MM.1S (cell line): ENCODE data around the gene TSHZ2.
"Not testable (repeated sequence)": the region's sequence is repeated elsewhere in the genome, so short reads cannot be mapped to it uniquely, and the experiment has no call there.

Experiments used
- DNase-seq: peaks from one replicate; pipeline ENCODE4 v3.0.0-alpha.2; 2015
- H2AFZ ChIP-seq: fragments of 300-600 bp; sonication (generic); 2 replicates; pipeline ENCODE4 v1.6.0; 2016; ENCODE audit warnings: antibody characterized with exemption, low read length
- H3F3A ChIP-seq: fragments of 300-600 bp; sonication (generic); 2 replicates; pipeline ENCODE4 v1.6.1; 2016; ENCODE audit warnings: mild to moderate bottlenecking, antibody characterized with exemption, low read length, moderate library complexity, mixed read lengths; ENCODE audit not compliant: insufficient read depth
- H3K27ac ChIP-seq: fragments of 300-600 bp; sonication (generic); 2 replicates; pipeline ENCODE4 v1.5.1; 2016; ENCODE audit warnings: mild to moderate bottlenecking, low read length
- H3K27me3 ChIP-seq: fragments of 300-600 bp; sonication (generic); replicated peaks from 2 replicates; pipeline ENCODE4 v1.6.0; 2016; ENCODE audit warnings: low read length; ENCODE audit not compliant: insufficient read depth
- H3K36me3 ChIP-seq: fragments of 300-600 bp; sonication (generic); replicated peaks from 2 replicates; pipeline ENCODE4 v1.6.1; 2016; ENCODE audit warnings: mild to moderate bottlenecking, low read length, mixed read lengths; ENCODE audit not compliant: insufficient read depth
- H3K4me1 ChIP-seq: fragments of 300-600 bp; sonication (generic); 2 replicates; pipeline ENCODE4 v1.6.1; 2016; ENCODE audit warnings: low read length, mixed read lengths
- H3K4me2 ChIP-seq: fragments of 300-600 bp; sonication (generic); 2 replicates; pipeline ENCODE4 v1.6.0; 2016; ENCODE audit warnings: low read depth, low read length
- H3K4me3 ChIP-seq: fragments of 300-600 bp; sonication (generic); 2 replicates; pipeline ENCODE4 v1.5.1; 2016; ENCODE audit warnings: low read length, mixed read lengths
- H3K79me2 ChIP-seq: fragments of 300-600 bp; sonication (generic); 2 replicates; pipeline ENCODE4 v1.6.1; 2016; ENCODE audit warnings: mixed run types, low read length, mixed read lengths
- H3K9ac ChIP-seq: fragments of 300-600 bp; sonication (generic); 2 replicates; pipeline ENCODE4 v1.6.1; 2016; ENCODE audit warnings: low read length, mixed read lengths
- H3K9me2 ChIP-seq: fragments of 300-600 bp; sonication (generic); replicated peaks from 2 replicates; pipeline ENCODE4 v1.6.1; 2016; ENCODE audit warnings: mild to moderate bottlenecking, low read length, mixed read lengths; ENCODE audit not compliant: insufficient read depth
- H3K9me3 ChIP-seq: fragments of 300-600 bp; sonication (generic); replicated peaks from 2 replicates; pipeline ENCODE4 v1.6.1; 2016; ENCODE audit warnings: mild to moderate bottlenecking, low read length, mixed read lengths; ENCODE audit not compliant: insufficient read depth
- H4K20me1 ChIP-seq: fragments of 300-600 bp; sonication (generic); 2 replicates; pipeline ENCODE4 v1.6.1; 2016; ENCODE audit warnings: mild to moderate bottlenecking, low read length, moderate library complexity, mixed read lengths; ENCODE audit not compliant: insufficient read depth
- EZH2 ChIP-seq: fragments of 300-600 bp; sonication (generic); optimal IDR thresholded peaks from 2 replicates; pipeline ENCODE3; 2017; ENCODE audit warnings: low read depth, mild to moderate bottlenecking, antibody characterized with exemption, low read length, mixed read lengths
- EZH2phosphoT487 ChIP-seq: fragments of 300-600 bp; sonication (generic); IDR thresholded peaks from 2 replicates; pipeline ENCODE4 v1.6.1; 2018; ENCODE audit warnings: antibody characterized with exemption, low read length
- TF ChIP-seq, protein P1 (sequence below): fragments of 300-600 bp; sonication (generic); IDR thresholded peaks from 2 replicates; pipeline ENCODE4 v1.5.1; 2016; ENCODE audit warnings: antibody characterized with exemption, low read length, mixed read lengths

TSHZ2 gene

DNA sequence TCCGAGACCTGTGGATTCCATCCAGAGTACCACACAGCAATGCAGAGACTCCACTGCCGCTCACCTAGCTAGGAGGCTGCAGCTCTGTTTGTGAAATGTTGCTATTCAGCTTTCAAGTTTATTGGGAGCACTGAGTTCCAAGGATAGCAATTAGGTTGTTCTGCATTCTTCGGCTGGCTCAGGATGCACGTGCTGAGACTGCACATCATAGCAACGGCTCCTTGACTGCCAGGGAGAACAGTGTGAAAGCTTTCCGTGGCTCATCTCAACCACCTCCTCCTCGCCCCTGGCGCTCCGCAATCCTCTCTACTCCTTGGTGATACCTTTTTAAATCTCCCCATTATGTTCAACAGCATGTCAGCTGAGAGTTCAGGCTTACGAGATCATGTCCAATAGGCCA lies 116.6 kb downstream of the TSHZ2 start:
- TF ChIP-seq, protein P1, sequence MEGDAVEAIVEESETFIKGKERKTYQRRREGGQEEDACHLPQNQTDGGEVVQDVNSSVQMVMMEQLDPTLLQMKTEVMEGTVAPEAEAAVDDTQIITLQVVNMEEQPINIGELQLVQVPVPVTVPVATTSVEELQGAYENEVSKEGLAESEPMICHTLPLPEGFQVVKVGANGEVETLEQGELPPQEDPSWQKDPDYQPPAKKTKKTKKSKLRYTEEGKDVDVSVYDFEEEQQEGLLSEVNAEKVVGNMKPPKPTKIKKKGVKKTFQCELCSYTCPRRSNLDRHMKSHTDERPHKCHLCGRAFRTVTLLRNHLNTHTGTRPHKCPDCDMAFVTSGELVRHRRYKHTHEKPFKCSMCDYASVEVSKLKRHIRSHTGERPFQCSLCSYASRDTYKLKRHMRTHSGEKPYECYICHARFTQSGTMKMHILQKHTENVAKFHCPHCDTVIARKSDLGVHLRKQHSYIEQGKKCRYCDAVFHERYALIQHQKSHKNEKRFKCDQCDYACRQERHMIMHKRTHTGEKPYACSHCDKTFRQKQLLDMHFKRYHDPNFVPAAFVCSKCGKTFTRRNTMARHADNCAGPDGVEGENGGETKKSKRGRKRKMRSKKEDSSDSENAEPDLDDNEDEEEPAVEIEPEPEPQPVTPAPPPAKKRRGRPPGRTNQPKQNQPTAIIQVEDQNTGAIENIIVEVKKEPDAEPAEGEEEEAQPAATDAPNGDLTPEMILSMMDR = no peak
- no peak for TF ChIP-seq EZH2
- TF ChIP-seq EZH2phosphoT487 = no peak
- Histone ChIP-seq H3K4me2 (no peak overlapping the region), H3K9me2 (no peaks in the 10 kb centered on the region), H3K4me1 (no peaks in the 10 kb centered on the region), H3K4me3 (no peak overlapping the region), H4K20me1 (no peaks in the 10 kb centered on the region), H3K9ac (no peak overlapping the region), H3K9me3 (no peaks in the 10 kb centered on the region), H3K36me3 (no peaks in the 10 kb centered on the region), H3F3A (no peaks in the 10 kb centered on the region), H2AFZ (no peak overlapping the region), H3K27me3 (no peaks in the 10 kb centered on the region), H3K79me2 (no peaks in the 10 kb centered on the region), H3K27ac (no peak overlapping the region)
- DNase-seq = no peak

DNA sequence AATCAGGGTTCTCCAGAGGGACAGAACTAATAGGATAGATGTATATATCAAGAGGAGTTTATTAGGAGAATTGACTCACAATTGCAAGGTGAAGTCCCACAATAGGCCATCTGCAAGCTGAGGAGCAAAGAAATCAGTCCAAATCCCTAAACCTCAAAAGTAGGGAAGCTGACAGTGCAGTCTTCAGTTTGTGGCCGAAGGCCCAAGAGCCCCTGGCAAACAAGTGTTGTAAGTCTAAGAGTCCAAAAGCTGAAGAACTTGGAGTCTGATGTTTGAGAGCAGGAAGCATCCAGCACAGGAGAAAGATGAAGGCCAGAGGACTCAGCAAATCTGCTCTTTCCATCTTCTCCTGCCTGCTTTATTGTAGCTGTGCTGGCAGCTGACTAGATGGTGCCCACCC lies 117.7 kb downstream of the TSHZ2 start:
- H3K9ac ChIP-seq, H4K20me1 ChIP-seq, H3F3A ChIP-seq, H3K27ac ChIP-seq, H3K4me2 ChIP-seq, H3K9me2 ChIP-seq, H3K27me3 ChIP-seq, H3K9me3 ChIP-seq, H3K4me1 ChIP-seq, H3K79me2 ChIP-seq, H3K4me3 ChIP-seq, H3K36me3 ChIP-seq, H2AFZ ChIP-seq, DNase-seq: not testable (repeated sequence)

DNA sequence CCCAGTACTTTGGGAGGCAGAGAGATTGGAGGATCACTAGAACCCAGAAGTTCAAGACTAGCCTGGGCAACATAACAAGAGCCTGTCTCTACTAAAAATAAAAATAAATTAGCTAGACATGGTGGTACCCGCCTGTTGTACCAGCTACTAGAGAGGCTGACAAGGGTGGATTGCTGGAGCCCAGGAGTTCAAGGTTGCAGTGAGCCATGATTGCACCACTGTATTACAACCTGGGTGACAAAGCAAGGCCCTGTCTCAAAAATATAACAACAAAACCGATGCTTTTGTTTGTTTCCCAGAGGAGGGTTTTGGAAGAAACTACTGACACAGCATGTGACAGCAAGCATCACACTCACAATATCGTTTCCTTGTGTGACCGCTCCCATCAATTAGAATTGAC lies 119.6 kb downstream of the TSHZ2 start:
- Histone ChIP-seq H3K4me3 (no peak overlapping the region), H3K4me1 (no peaks in the 10 kb centered on the region), H3F3A (no peaks in the 10 kb centered on the region), H3K27ac (no peak overlapping the region), H4K20me1 (no peaks in the 10 kb centered on the region), H3K9me3 (no peaks in the 10 kb centered on the region), H3K9me2 (no peaks in the 10 kb centered on the region), H3K27me3 (no peaks in the 10 kb centered on the region), H3K79me2 (no peaks in the 10 kb centered on the region), H3K9ac (no peak overlapping the region), H3K36me3 (no peaks in the 10 kb centered on the region), H3K4me2 (no peak overlapping the region), H2AFZ (no peak overlapping the region)
- TF ChIP-seq EZH2phosphoT487 (no peak), EZH2 (no peak)
- TF ChIP-seq, protein P1 = no peak
- no peak for DNase-seq

DNA sequence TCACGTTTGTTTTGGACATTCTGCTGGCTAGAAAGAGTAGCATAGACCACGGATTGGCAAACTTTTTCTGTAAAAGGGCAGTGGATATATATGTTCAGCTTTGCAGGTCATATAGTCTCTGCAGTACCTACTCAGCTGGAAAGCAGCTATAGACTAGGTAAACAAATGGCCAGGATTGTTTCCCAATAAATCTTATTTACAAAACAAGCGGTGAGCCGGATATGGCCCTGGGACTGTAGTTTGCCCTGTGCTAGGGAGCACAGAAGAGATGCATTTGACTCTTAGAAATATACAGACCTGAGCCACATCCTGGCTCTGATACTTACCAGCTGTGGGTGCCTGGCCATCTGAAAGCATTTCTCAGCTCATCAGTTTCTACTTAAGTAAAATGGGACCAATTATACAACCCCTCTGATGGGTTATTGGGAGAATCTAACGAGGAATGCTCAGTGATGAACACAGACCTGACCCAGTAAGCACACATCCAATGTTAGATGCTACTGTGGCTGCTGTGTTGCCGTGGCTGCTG lies 120.7 kb downstream of the TSHZ2 start:
- Histone ChIP-seq H3K27me3 (no peaks in the 10 kb centered on the region), H2AFZ (no peak overlapping the region), H3K9ac (no peak overlapping the region), H3K4me3 (no peak overlapping the region), H3K36me3 (no peaks in the 10 kb centered on the region), H3F3A (no peaks in the 10 kb centered on the region), H3K4me2 (no peak overlapping the region), H3K4me1 (no peaks in the 10 kb centered on the region), H3K79me2 (no peaks in the 10 kb centered on the region), H3K9me3 (no peaks in the 10 kb centered on the region), H3K27ac (no peak overlapping the region), H4K20me1 (no peaks in the 10 kb centered on the region), H3K9me2 (no peaks in the 10 kb centered on the region)
- TF ChIP-seq, protein P1 = no peak
- TF ChIP-seq EZH2phosphoT487 = no peak
- TF ChIP-seq EZH2 = no peak
- no peak for DNase-seq
